ENCODE measurements around the gene CCM2. TPM values are rescaled to one million over a fixed set of nuclear protein-coding genes. Genes with fewer than 3 reads are reported as not detected.

The CCM2 gene
- total RNA-seq, 1 experiment from 2014 or later, result 42.5 TPM

GRCh38 chr7:45060295-45060694, 60.3 kb downstream of the CCM2 start:
- H3K36me3 ChIP-seq (ENCODE audit: insufficient read depth, low read length), result peaks cover 15% of the 10 kb centered on the region; the same call in 1 of the 2 replicates

GRCh38 chr7:45061352-45061751, 61.4 kb downstream of the CCM2 start:
- Histone ChIP-seq H3K27ac (ENCODE audit: low read length) (no peak overlapping the region), H3K9ac (ENCODE audit: low read length) (no peak overlapping the region), H3K36me3 (ENCODE audit: insufficient read depth, low read length) (peaks cover 16% of the 10 kb centered on the region; the same call in 1 of the 2 replicates), H2AFZ (ENCODE audit: low read length) (no peak overlapping the region), H3K9me2 (replicated peaks; ENCODE audit: insufficient read depth, low read length) (no peaks in the 10 kb centered on the region), H3K4me2 (ENCODE audit: low read depth, low read length, poor library complexity, severe bottlenecking) (no peak overlapping the region), H3K4me3 (ENCODE audit: low read length) (no peak overlapping the region), H3K4me1 (ENCODE audit: low read length) (peaks cover 1% of the 10 kb centered on the region), H4K20me1 (ENCODE audit: insufficient read depth, low read depth, low read length) (peaks cover 12% of the 10 kb centered on the region; the same call in 1 of the 2 replicates), H3K79me2 (ENCODE audit: low read length) (peaks cover 82% of the 10 kb centered on the region), H3K9me3 (ENCODE audit: low read length) (no peaks in the 10 kb centered on the region), H3K27me3 (ENCODE audit: low read length) (no peaks in the 10 kb centered on the region)
- no peak for DNase-seq

More at GRCh38 chr7:45060295-45060694, 60.3 kb downstream of the CCM2 start:
- no peak overlapping the region for H3K4me2 ChIP-seq (ENCODE audit: low read depth, low read length, poor library complexity, severe bottlenecking)
- H2AFZ ChIP-seq (ENCODE audit: low read length), result no peak overlapping the region
- H3K79me2 ChIP-seq (ENCODE audit: low read length), result peaks cover 91% of the 10 kb centered on the region
- no peak overlapping the region for H3K4me3 ChIP-seq (ENCODE audit: low read length)
- no peak overlapping the region for H3K27ac ChIP-seq (ENCODE audit: low read length)
- H3K27me3 ChIP-seq (ENCODE audit: low read length), result no peaks in the 10 kb centered on the region
- peaks cover 12% of the 10 kb centered on the region; the same call in 1 of the 2 replicates for H4K20me1 ChIP-seq (ENCODE audit: insufficient read depth, low read depth, low read length)
- no peak for DNase-seq
- H3K9me2 ChIP-seq (replicated peaks; ENCODE audit: insufficient read depth, low read length), result no peaks in the 10 kb centered on the region
- no peak overlapping the region for H3K9ac ChIP-seq (ENCODE audit: low read length)
- H3K4me1 ChIP-seq (ENCODE audit: low read length), result peaks cover 9% of the 10 kb centered on the region
- no peaks in the 10 kb centered on the region for H3K9me3 ChIP-seq (ENCODE audit: low read length)

- H3K27me3 ChIP-seq (ENCODE audit: low read length), result no peaks in the 10 kb centered on the region
- H3K4me1 ChIP-seq (ENCODE audit: low read length), result no peaks in the 10 kb centered on the region
- H3K79me2 ChIP-seq (ENCODE audit: low read length), result peaks cover 79% of the 10 kb centered on the region
- no peak for DNase-seq
- H2AFZ ChIP-seq (ENCODE audit: low read length), result no peak overlapping the region
- no peak overlapping the region for H3K4me3 ChIP-seq (ENCODE audit: low read length)
- H3K9me3 ChIP-seq (ENCODE audit: low read length), result no peaks in the 10 kb centered on the region
- H3K9ac ChIP-seq (ENCODE audit: low read length), result no peak overlapping the region
- H3K36me3 ChIP-seq (ENCODE audit: insufficient read depth, low read length), result peaks cover 16% of the 10 kb centered on the region; the same call in 1 of the 2 replicates
- H3K27ac ChIP-seq (ENCODE audit: low read length), result no peak overlapping the region
- H3K4me2 ChIP-seq (ENCODE audit: low read depth, low read length, poor library complexity, severe bottlenecking), result no peak overlapping the region
- H4K20me1 ChIP-seq (ENCODE audit: insufficient read depth, low read depth, low read length), result peaks cover 12% of the 10 kb centered on the region; the same call in 1 of the 2 replicates
- H3K9me2 ChIP-seq (replicated peaks; ENCODE audit: insufficient read depth, low read length), result no peaks in the 10 kb centered on the region
These were observed 61.9 kb downstream of the CCM2 start for GRCh38 chr7:45061806-45062425.

GRCh38 chr7:45064047-45064725, 64.2 kb downstream of the CCM2 start:
- Histone ChIP-seq H3K9ac (ENCODE audit: low read length) (no peak overlapping the region), H3K36me3 (ENCODE audit: insufficient read depth, low read length) (peaks cover 16% of the 10 kb centered on the region; the same call in 1 of the 2 replicates), H3K4me3 (ENCODE audit: low read length) (no peak overlapping the region), H3K4me2 (ENCODE audit: low read depth, low read length, poor library complexity, severe bottlenecking) (no peak overlapping the region), H4K20me1 (ENCODE audit: insufficient read depth, low read depth, low read length) (peaks cover 24% of the 10 kb centered on the region), H3K4me1 (ENCODE audit: low read length) (peaks cover 10% of the 10 kb centered on the region), H3K27me3 (ENCODE audit: low read length) (no peaks in the 10 kb centered on the region), H3K27ac (ENCODE audit: low read length) (no peak overlapping the region), H3K9me2 (replicated peaks; ENCODE audit: insufficient read depth, low read length) (no peaks in the 10 kb centered on the region), H2AFZ (ENCODE audit: low read length) (no peak overlapping the region), H3K9me3 (ENCODE audit: low read length) (no peaks in the 10 kb centered on the region), H3K79me2 (ENCODE audit: low read length) (peaks cover 62% of the 10 kb centered on the region)
- DNase-seq, result no peak

- Histone ChIP-seq H3K27me3 (ENCODE audit: low read length) (no peaks in the 10 kb centered on the region), H3K4me2 (ENCODE audit: low read depth, low read length, poor library complexity, severe bottlenecking) (no peak overlapping the region), H3K36me3 (ENCODE audit: insufficient read depth, low read length) (peaks cover 18% of the 10 kb centered on the region; the same call in 1 of the 2 replicates)
These were observed 65.3 kb downstream of the CCM2 start for GRCh38 chr7:45065031-45065995.

DNA sequence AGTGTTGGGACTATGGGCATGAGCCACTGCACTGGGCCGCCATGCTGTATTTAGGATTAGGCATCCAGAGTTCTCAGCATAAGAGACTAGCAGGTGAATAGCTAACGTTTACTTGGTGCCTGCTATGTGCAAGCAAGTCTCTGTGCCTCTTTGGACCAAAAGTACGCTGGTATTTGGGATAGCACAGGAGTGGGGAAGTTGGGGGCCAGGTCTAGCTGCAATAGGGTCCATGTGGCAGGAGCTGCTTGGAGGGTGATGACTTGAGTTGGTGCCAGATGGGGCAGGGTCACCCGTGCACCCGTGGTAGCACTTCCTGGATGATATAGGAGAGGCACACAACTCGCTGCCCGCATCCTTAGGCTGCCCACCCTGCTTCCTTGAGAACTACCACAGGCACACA, 66.4 kb downstream of the CCM2 start:
- Histone ChIP-seq H3K9ac (ENCODE audit: low read length) (no peak overlapping the region), H3K36me3 (ENCODE audit: insufficient read depth, low read length) (peaks cover 27% of the 10 kb centered on the region; the same call in 1 of the 2 replicates), H3K4me1 (ENCODE audit: low read length) (peaks cover 10% of the 10 kb centered on the region), H3K27ac (ENCODE audit: low read length) (no peak overlapping the region), H3K4me3 (ENCODE audit: low read length) (no peak overlapping the region), H2AFZ (ENCODE audit: low read length) (no peak overlapping the region), H4K20me1 (ENCODE audit: insufficient read depth, low read depth, low read length) (peaks cover 19% of the 10 kb centered on the region), H3K27me3 (ENCODE audit: low read length) (no peaks in the 10 kb centered on the region), H3K9me3 (ENCODE audit: low read length) (no peaks in the 10 kb centered on the region), H3K9me2 (replicated peaks; ENCODE audit: insufficient read depth, low read length) (no peaks in the 10 kb centered on the region), H3K79me2 (ENCODE audit: low read length) (peaks cover 40% of the 10 kb centered on the region), H3K4me2 (ENCODE audit: low read depth, low read length, poor library complexity, severe bottlenecking) (no peak overlapping the region)
- no peak for DNase-seq

More at GRCh38 chr7:45065031-45065995, 65.3 kb downstream of the CCM2 start:
- peaks cover 24% of the 10 kb centered on the region for H4K20me1 ChIP-seq (ENCODE audit: insufficient read depth, low read depth, low read length)
- no peaks in the 10 kb centered on the region for H3K9me2 ChIP-seq (replicated peaks; ENCODE audit: insufficient read depth, low read length)
- no peak overlapping the region for H3K27ac ChIP-seq (ENCODE audit: low read length)
- DNase-seq, result no peak
- no peak overlapping the region for H2AFZ ChIP-seq (ENCODE audit: low read length)
- no peak overlapping the region for H3K4me3 ChIP-seq (ENCODE audit: low read length)
- H3K79me2 ChIP-seq (ENCODE audit: low read length), result peaks cover 50% of the 10 kb centered on the region
- no peak overlapping the region for H3K9ac ChIP-seq (ENCODE audit: low read length)
- no peaks in the 10 kb centered on the region for H3K9me3 ChIP-seq (ENCODE audit: low read length)
- peaks cover 10% of the 10 kb centered on the region for H3K4me1 ChIP-seq (ENCODE audit: low read length)

DNA sequence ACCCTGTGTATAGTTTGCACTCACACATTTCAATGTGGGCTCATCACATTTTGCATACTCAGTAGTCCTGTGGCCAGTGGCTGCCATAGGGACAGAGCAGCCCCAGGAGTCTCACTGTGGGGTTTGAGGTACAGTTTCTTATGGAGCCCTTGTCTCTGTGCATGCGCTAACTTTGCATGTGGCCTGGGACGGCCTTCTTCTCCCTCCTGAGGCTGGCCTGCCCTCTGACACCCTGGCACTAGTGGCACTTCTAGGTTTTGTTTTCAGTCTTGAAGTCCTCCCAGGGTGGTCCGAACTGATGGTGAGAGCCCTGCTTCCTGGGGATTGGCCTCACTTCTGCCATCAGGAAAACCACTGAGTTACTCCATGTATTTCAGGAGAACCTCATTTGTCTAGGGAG, 67.6 kb downstream of the CCM2 start:
- DNase-seq, result no peak
- no peaks in the 10 kb centered on the region for H3K9me2 ChIP-seq (replicated peaks; ENCODE audit: insufficient read depth, low read length)
- H3K9ac ChIP-seq (ENCODE audit: low read length), result no peak overlapping the region
- H4K20me1 ChIP-seq (ENCODE audit: insufficient read depth, low read depth, low read length), result peaks cover 16% of the 10 kb centered on the region
- H3K4me3 ChIP-seq (ENCODE audit: low read length), result no peak overlapping the region
- H3K4me1 ChIP-seq (ENCODE audit: low read length), result peaks cover 13% of the 10 kb centered on the region
- no peaks in the 10 kb centered on the region for H3K27me3 ChIP-seq (ENCODE audit: low read length)
- peaks cover 28% of the 10 kb centered on the region for H3K79me2 ChIP-seq (ENCODE audit: low read length)
- H2AFZ ChIP-seq (ENCODE audit: low read length), result no peak overlapping the region
- H3K36me3 ChIP-seq (ENCODE audit: insufficient read depth, low read length), result peaks cover 30% of the 10 kb centered on the region; the same call in 1 of the 2 replicates
- no peak overlapping the region for H3K27ac ChIP-seq (ENCODE audit: low read length)
- no peaks in the 10 kb centered on the region for H3K9me3 ChIP-seq (ENCODE audit: low read length)
- H3K4me2 ChIP-seq (ENCODE audit: low read depth, low read length, poor library complexity, severe bottlenecking), result no peak overlapping the region

All from Karpas-422 (cell line).